Measurements from ENCODE around the gene ADGRG4. TPM values are rescaled to one million over a fixed set of nuclear protein-coding genes. Genes with fewer than 3 reads are reported as not detected.

ADGRG4 gene
- total RNA-seq, 6 experiments from 2014 or later = 0.05 TPM; not detected in 5

DNA sequence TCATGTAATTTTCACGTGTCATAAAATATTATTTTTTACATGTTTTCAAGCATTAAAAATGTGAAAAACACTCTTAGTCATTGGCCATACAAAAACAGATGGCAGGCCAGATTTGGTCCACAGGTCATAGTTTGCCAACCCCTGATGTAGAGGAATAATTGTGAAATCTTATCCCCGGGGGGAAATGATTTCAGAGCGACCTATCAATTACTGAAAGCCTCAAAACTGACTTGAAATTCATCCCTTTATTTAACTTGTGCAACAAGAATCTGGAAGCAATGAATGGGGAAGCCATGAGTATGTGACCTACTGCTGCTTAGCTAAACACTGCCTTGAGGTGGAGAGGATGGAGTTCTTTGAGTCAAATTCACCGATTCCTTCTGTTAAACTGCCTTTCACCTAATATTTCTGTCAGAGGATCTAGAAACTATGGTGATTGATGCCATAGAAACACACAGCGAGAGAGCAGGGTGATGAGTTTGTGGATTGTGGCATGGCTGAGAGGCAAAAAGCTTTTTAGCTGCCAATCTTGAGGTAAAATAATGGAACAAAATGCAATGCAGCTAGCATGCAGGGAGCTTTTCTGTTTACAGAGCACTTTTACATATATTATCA lies 156.6 kb downstream of the ADGRG4 start:
- no peak for DNase-seq
- TF ChIP-seq CTCF (IDR thresholded peaks at IDR 0.05) = no peak
- no peak overlapping the region for H3K4me3 Mint-ChIP-seq
- no peaks in the 10 kb centered on the region for H3K9me3 Mint-ChIP-seq
- no peaks in the 10 kb centered on the region for H3K27me3 Mint-ChIP-seq (ENCODE audit: insufficient read depth)
- H3K27ac Mint-ChIP-seq = no peak overlapping the region
- H3K4me1 Mint-ChIP-seq (ENCODE audit: low read depth) = no peaks in the 10 kb centered on the region
- no peaks in the 10 kb centered on the region for H3K36me3 Mint-ChIP-seq (ENCODE audit: low read depth)

DNA sequence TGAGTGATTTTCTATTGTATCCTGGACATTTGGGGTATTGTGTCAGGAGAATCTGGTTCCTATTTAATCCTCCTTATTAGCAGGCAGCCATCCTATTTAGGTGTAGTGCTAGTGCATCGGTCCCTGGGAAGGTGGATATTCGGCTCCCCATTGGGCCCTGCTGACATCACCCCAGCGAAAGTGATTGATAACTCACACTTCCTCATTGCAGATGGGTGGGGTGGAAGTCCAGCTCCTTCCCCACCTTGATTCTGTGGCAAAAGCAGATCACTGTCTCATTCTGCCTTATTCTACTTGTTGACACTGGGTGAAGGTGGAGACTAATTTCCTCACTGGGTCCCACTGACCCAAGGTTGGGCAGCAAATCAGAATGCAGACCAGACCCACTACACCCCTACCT lies 163.8 kb downstream of the ADGRG4 start:
- no peak for TF ChIP-seq CTCF (IDR thresholded peaks at IDR 0.05)
- Mint-ChIP-seq H3K4me1 (ENCODE audit: low read depth) (no peaks in the 10 kb centered on the region), H3K4me3 (no peak overlapping the region), H3K27me3 (ENCODE audit: insufficient read depth) (peaks cover 4% of the 10 kb centered on the region), H3K36me3 (ENCODE audit: low read depth) (no peaks in the 10 kb centered on the region), H3K27ac (no peak overlapping the region), H3K9me3 (no peaks in the 10 kb centered on the region)
- no peak for DNase-seq

Other genes with a start within 250 kb of the ADGRG4 start
- 100 to 1,000 TPM; 409 to 808 (median 455) TPM for gene FHL1, start 153.4 kb upstream of the ADGRG4 start, total RNA-seq (2021; fragmentation: NEBNext Ultra II Directional; extraction: Animal tissue kit (Norgen Biotek cat#: 25700))
- 10 to 100 TPM; 26.9 to 30.5 (median 28.7) TPM for gene MAP7D3, start 49.6 kb upstream of the ADGRG4 start, total RNA-seq (2021; fragmentation: NEBNext Ultra II Directional; extraction: Animal tissue kit (Norgen Biotek cat#: 25700))
- not detected for gene BRS3, start 187.0 kb downstream of the ADGRG4 start, total RNA-seq (2021; fragmentation: NEBNext Ultra II Directional; extraction: Animal tissue kit (Norgen Biotek cat#: 25700))
- gene HTATSF1, start 196.6 kb downstream of the ADGRG4 start, total RNA-seq (2021; fragmentation: NEBNext Ultra II Directional; extraction: Animal tissue kit (Norgen Biotek cat#: 25700)) = 10 to 100 TPM; 31.9 to 37.7 (median 33.0) TPM
- not detected for gene VGLL1, start 231.3 kb downstream of the ADGRG4 start, total RNA-seq (2021; fragmentation: NEBNext Ultra II Directional; extraction: Animal tissue kit (Norgen Biotek cat#: 25700))

Measured in HFFc6 (cell line).